ENCODE results near the gene MTCL1.

The MTCL1 gene

GRCh38 chr18:8842506-8842905 is 137.2 kb downstream of the MTCL1 start:
- DNase-seq, result no peak

- DNase-seq, result no peak
Measured at GRCh38 chr18:8843005-8843404, 137.6 kb downstream of the MTCL1 start.

DNA sequence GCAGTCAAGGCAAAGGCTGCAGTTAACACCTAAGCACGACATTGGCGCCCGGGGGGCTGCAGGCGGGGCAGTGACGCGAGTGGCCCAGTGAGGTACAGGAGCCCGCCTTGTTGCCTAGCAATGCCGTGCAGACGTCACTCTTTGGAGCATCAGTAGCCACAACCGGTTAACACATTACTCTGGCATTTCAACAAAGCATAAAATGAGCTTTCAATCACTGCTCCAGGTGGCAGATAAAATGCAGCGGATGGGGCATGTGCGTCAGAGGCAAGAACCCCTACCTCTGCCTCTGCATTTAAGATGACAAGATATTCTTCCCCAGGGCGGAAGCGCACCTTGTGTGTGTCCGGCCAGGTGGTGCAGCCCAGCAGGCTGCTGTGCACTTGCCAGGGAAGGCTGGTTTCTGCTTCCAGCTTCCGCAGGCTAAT is 139.4 kb downstream of the MTCL1 start:
- no peak for DNase-seq

DNA sequence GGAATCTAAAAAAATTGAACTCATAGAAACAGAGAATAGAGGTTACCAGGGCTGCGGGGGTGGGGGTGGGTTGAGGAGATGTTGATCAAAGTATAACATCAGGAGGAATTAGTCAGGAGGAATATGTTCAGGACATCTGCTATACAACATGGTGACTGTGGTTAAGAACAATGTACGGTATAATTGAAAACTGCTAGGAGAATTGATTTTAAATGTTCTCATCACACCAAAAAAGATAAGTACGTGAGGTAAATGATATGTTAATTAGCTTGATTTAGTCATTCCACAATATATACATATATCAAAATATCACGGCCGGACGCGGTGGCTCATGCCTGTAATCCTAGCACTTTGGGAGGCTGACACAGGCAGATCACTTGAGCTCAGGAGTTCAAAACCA is 140.2 kb downstream of the MTCL1 start:
- no peak for DNase-seq

GRCh38 chr18:8847066-8847755 is 141.9 kb downstream of the MTCL1 start:
- no peak for DNase-seq

GRCh38 chr18:8847900-8848299 is 142.5 kb downstream of the MTCL1 start:
- no peak for DNase-seq

- no peak for DNase-seq
Measured at GRCh38 chr18:8848541-8848940, 143.2 kb downstream of the MTCL1 start.

- DNase-seq, result no peak
Measured at GRCh38 chr18:8849696-8850095, 144.3 kb downstream of the MTCL1 start.

- no peak for DNase-seq
Measured at GRCh38 chr18:8851659-8852058, 146.3 kb downstream of the MTCL1 start.

DNA sequence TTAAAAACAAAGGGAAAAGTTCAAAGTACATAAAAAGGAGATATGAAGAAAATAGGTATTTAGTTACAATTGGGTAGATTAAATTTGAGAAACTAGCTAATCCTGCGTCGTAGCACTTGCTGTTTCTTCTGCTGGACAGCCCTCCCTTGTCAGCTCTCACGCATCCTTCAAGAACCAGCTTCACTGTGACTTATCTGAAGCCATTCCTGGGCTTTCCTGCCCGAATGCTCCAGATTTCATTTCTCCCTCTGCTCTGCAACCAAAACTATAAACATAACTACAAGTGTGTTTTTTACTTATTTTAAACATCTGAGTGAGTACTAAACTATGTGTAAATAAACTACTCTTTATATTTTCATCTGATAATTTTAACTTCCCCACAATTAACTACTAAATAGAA is 149.2 kb downstream of the MTCL1 start:
- no peak for DNase-seq

DNA sequence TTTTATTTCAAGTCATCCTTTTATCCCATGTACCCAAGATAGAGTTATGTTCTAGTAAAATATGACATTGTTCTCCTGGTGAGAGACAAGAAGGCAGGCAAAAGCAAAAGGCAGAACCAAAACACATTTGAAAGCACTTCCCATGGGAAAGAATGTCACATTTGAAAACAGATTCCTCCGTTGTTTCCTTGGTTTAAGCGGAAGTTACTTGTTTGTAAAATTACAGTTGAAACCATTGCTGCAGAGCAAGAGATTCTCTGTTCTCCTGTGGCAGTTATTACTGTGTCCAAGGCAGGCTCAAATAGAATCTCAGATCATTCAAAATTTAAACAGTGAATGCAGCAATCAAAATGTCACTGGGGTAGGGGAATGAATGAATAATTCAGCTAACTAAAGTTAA is 149.6 kb downstream of the MTCL1 start:
- DNase-seq, result no peak

DNA sequence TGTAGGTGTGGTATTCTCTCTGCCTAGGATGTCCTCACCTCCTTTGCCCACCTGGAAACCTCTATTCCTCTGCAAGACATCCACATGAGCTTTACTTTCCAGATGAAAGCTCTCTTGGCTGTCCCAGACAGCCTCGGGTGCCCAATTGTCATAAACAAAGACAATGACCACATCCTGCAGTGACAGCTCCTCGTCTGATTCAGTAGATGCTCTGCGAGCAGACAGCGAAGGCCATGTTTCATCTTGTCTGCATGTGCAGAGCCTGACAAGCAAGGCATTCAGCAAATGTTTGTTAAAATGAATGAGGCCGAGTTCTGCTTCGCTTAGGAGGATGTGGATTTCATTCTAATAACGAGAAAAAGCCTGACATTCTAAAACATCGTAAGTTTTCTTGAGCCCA is 150.9 kb downstream of the MTCL1 start:
- DNase-seq, result no peak

DNA sequence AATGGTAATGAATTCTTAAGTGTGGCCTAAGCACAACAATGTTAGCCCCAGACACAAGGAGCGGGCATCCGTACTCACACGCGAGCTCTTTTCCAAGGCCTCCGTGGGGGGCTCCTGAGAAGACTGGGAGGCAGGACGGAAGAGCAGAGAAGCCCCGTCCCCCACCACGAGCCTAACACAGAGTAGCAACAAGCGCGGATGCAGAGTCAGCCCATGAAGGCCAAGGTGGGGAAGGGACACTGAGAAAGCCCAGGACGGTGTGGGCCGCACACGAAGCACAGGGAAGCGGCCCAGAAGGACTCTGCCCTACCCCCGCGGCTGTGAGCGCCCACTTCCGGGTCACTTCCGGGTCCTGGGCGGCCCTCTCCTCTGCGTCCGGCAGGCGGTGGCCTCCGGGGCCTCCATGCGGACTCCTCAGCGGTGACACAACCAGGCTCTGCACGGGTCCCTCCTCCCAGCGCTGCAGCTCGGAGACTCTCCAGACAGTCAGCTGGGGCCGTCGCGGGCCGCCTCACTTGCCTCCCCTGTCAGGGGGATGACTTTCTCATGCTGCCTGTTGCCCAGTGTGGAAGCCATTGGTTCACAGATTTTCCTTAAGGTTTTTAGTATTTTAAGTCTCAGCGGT is 151.5 kb downstream of the MTCL1 start:
- DNase-seq, result no peak

DNA sequence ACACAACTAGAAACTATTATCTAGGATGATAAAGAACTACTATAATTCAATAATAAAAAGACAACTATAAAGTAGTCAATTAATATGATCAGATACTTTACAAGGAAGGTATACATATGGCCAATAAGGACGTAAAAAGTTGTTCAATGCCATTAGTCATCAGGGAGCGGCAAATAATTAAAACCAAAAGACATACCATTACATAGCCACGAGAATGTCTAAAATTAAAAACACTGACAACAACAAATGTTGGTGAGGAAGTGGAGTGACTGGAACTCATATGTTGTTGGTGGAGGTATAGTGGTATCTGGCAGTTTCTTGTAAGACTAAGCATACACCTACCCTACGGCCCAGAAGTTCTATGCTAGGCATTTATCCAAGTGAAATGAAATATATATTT is 152.4 kb downstream of the MTCL1 start:
- no peak for DNase-seq

DNA sequence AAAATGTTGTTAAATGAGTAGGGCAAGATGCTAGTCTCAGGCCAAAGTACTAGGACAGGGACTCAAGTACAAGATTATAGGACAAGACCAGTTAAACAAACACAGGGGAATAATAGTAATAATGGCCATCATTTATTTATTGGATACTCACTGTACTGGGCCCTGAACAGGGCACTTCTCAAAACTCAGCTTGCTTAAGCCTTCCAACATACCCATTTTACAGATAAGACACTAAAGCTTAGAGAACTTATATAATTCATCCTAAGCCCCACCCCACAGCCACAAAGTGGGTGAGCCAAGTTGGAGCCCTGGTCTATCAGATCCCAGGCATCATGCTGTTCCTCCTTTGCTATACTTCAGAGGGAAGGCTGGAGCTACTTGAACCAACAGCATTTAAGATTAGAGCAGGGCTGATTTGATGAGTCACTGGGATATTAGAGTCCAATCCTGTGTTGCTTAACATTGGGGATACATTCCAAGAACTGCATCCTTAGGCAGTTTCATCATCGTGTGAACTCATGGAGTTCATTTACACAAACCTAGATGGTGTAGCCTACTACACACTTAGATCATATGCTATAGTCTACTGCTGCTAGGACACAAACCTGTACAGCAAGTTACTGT is 153.6 kb downstream of the MTCL1 start:
- peak in 1 of 2 donors; percentile 26 for DNase-seq

GRCh38 chr18:8860845-8861642 is 155.7 kb downstream of the MTCL1 start:
- DNase-seq, result no peak

DNA sequence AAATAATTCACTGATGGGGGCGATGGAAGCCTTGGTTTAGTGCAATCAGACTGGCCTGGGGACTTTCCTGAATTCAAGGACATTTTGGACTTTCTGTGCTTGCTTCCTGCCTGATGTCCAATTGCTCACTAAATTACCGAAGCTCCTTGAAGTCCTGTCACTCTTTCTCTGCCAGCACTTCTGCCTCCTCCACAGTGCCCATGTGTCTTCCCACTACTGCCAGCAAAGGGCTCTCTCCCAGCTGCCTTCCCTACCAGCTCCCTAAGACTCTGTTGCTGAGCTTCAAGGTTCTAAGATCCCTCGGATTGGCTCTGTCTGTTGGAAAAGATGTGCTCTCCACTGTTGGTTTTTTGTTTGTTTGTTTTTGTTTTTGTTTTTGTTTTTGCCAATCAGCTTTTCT is 158.1 kb downstream of the MTCL1 start:
- DNase-seq, result peak in 1 of 2 donors; percentile 15

DNA sequence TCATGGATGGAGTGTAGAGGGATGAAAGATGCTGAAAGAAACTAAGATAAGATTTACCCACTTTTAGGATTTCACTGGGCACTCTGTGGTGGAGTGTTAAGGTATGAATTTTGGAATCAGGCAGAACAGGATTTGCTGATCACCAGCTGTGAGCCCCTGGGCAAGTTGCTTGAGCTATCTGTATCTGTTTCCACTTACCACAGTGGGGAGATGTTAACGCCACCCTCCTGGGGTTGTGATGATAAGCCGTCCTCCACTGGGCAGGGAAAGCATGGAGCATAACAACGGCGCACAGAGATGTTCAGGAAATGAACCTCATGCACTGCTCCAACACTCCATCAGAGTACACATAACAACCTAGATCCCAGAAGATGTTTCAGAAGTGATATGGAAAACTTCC is 160.6 kb downstream of the MTCL1 start:
- DNase-seq, result no peak

- DNase-seq, result no peak
Measured at GRCh38 chr18:8866679-8867078, 161.3 kb downstream of the MTCL1 start.

GRCh38 chr18:8868276-8868675 is 162.9 kb downstream of the MTCL1 start:
- DNase-seq, result no peak

- no peak for DNase-seq
Measured at GRCh38 chr18:8868779-8869415, 163.5 kb downstream of the MTCL1 start.

DNA sequence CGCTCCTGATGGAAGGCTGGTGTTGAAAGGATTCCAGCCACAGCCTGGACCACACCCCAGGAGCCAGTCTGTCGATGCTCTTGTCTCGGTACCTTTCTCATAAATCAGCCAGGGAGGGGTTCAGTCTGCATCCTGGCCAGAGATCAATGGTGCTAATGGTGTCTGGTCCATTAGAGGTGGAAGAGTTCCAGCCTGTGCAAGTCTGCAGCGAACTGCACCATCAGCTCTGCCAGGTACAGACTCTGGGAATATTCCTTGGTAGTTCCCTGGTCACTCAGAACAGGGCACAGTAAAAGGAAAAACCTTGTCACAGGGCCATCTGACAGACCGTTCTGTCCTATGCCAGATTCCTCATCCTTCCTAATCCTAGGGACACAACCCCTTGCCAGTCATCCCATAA is 164.3 kb downstream of the MTCL1 start:
- no peak for DNase-seq

DNA sequence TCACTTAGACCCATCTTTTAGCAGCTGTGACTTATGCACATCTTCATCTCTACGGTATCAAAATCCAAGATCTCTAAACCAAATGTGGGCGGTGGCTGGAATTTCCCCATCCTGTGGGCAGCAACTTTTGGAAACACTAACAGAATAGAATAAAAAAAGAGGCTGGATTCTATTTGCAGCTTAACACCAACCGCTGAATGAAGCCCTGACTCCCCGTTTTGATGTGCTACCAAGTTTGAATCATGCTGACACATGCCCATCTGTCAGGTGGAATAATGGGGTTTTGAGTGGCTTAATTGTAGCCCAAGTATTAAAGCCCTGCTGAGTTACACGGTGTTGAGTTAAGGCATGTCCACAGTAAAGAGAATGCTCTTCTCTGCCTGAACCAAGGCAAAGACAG is 165.2 kb downstream of the MTCL1 start:
- peak in 1 of 2 donors; percentile 1 for DNase-seq

Measured in inflammatory macrophage treated with lipopolysaccharide for 1 hour (primary cell).